ENCODE data around the gene CUTC. TPM values are rescaled to one million over a fixed set of nuclear protein-coding genes. Genes with fewer than 3 reads are reported as not detected.

The CUTC gene
- total RNA-seq, 2 donors from 2014 or later = 18.0 to 21.2 TPM

GRCh38 chr10:99784016-99784726 lies 52.1 kb downstream of the CUTC start:
- H3K4me3 Mint-ChIP-seq = no peak overlapping the region

GRCh38 chr10:99784727-99785441 lies 52.9 kb downstream of the CUTC start:
- Mint-ChIP-seq H3K4me3 (no peak overlapping the region), H3K36me3 (ENCODE audit: low read depth) (no peaks in the 10 kb centered on the region), H3K27ac (no peak overlapping the region), H3K27me3 (ENCODE audit: insufficient read depth) (no peaks in the 10 kb centered on the region), H3K4me1 (peaks cover 3% of the 10 kb centered on the region), H3K9me3 (no peaks in the 10 kb centered on the region)
- no peaks in the 10 kb centered on the region for H3K9me3 ChIP-seq (ENCODE audit: control insufficient read depth, low read length)
- peaks cover 4% of the 10 kb centered on the region for H3K4me1 ChIP-seq (ENCODE audit: control insufficient read depth, insufficient read depth, low read length)
- H3K27ac ChIP-seq (ENCODE audit: low read depth, low read length) = no peak overlapping the region
- WGBS, 2 experiments (ENCODE audit: insufficient coverage in 1 of 2, insufficient read length in 1 of 2) = 93 to 100% methylated on average over 1 to 6 of the region's 6 CpGs
- H3K4me3 ChIP-seq (ENCODE audit: low read length) = no peak overlapping the region
- no peaks in the 10 kb centered on the region for H3K27me3 ChIP-seq (ENCODE audit: control insufficient read depth, insufficient read depth, low read length, poor library complexity, severe bottlenecking)
- no peak for DNase-seq
- H3K9ac ChIP-seq (ENCODE audit: extremely low read depth, low read length, poor library complexity, severe bottlenecking) = no peak overlapping the region
- no peak for TF ChIP-seq CTCF (conservative IDR thresholded peaks at IDR 0.05)
- no peaks in the 10 kb centered on the region for H3K36me3 ChIP-seq (ENCODE audit: control insufficient read depth, insufficient read depth, low read length)

More at GRCh38 chr10:99784016-99784726, 52.1 kb downstream of the CUTC start:
- no peaks in the 10 kb centered on the region for H3K27me3 ChIP-seq (ENCODE audit: control insufficient read depth, insufficient read depth, low read length, poor library complexity, severe bottlenecking)
- no peaks in the 10 kb centered on the region for H3K9me3 ChIP-seq (ENCODE audit: control insufficient read depth, low read length)
- 84 to 90% methylated on average over 5 to 7 of the region's 7 CpGs for WGBS, 2 experiments (ENCODE audit: insufficient coverage in 1 of 2, insufficient read length in 1 of 2)
- Mint-ChIP-seq H3K4me1 (peaks cover 9% of the 10 kb centered on the region), H3K27ac (no peak overlapping the region), H3K9me3 (no peaks in the 10 kb centered on the region), H3K36me3 (ENCODE audit: low read depth) (no peaks in the 10 kb centered on the region), H3K27me3 (ENCODE audit: insufficient read depth) (no peaks in the 10 kb centered on the region)
- TF ChIP-seq CTCF (conservative IDR thresholded peaks at IDR 0.05) = no peak
- no peak overlapping the region for H3K27ac ChIP-seq (ENCODE audit: low read depth, low read length)
- no peak for DNase-seq
- H3K4me3 ChIP-seq (ENCODE audit: low read length) = no peak overlapping the region
- H3K4me1 ChIP-seq (ENCODE audit: control insufficient read depth, insufficient read depth, low read length) = peaks cover 4% of the 10 kb centered on the region
- no peak overlapping the region for H3K9ac ChIP-seq (ENCODE audit: extremely low read depth, low read length, poor library complexity, severe bottlenecking)
- H3K36me3 ChIP-seq (ENCODE audit: control insufficient read depth, insufficient read depth, low read length) = no peaks in the 10 kb centered on the region

GRCh38 chr10:99785646-99786045 lies 53.6 kb downstream of the CUTC start:
- Mint-ChIP-seq H3K27me3 (ENCODE audit: insufficient read depth) (no peaks in the 10 kb centered on the region), H3K36me3 (ENCODE audit: low read depth) (no peaks in the 10 kb centered on the region), H3K4me1 (no peaks in the 10 kb centered on the region), H3K4me3 (no peak overlapping the region), H3K9me3 (no peaks in the 10 kb centered on the region), H3K27ac (no peak overlapping the region)
- no peak overlapping the region for H3K27ac ChIP-seq (ENCODE audit: low read depth, low read length)
- H3K36me3 ChIP-seq (ENCODE audit: control insufficient read depth, insufficient read depth, low read length) = no peaks in the 10 kb centered on the region
- H3K4me3 ChIP-seq (ENCODE audit: low read length) = no peak overlapping the region
- H3K9ac ChIP-seq (ENCODE audit: extremely low read depth, low read length, poor library complexity, severe bottlenecking) = no peak overlapping the region
- H3K9me3 ChIP-seq (ENCODE audit: control insufficient read depth, low read length) = no peaks in the 10 kb centered on the region
- DNase-seq = peak; percentile 60
- WGBS, 2 experiments (ENCODE audit: insufficient coverage in 1 of 2, insufficient read length in 1 of 2) = 91 to 95% methylated on average over 6 of the region's 6 CpGs
- no peaks in the 10 kb centered on the region for H3K27me3 ChIP-seq (ENCODE audit: control insufficient read depth, insufficient read depth, low read length, poor library complexity, severe bottlenecking)
- H3K4me1 ChIP-seq (ENCODE audit: control insufficient read depth, insufficient read depth, low read length) = peaks cover 4% of the 10 kb centered on the region
- no peak for TF ChIP-seq CTCF (conservative IDR thresholded peaks at IDR 0.05)
